CD4-positive, alpha-beta T cell (primary cell): Measurements from ENCODE around the gene OR2V1. TPM values are rescaled to one million over a fixed set of nuclear protein-coding genes. Genes with fewer than 3 reads are reported as not detected.
"Not testable (repeated sequence)": the region's sequence is repeated elsewhere in the genome, so short reads cannot be mapped to it uniquely, and the experiment has no call there.

Source experiments
- ATAC-seq: fragments of 200-7000 bp; cut with Tn5 transposase; one replicate; pipeline ENCODE4 v1.10.0; 2022; ENCODE audit warnings: mild to moderate bottlenecking; ENCODE audit not compliant: poor library complexity
- CTCF ChIA-PET: fragments of 350-600 bp; sonication (Branson Sonifier 250); formaldehyde crosslinking; loops from one replicate; lab custom pipeline; 2021; ENCODE audit warnings: antibody characterized with exemption, inconsistent platforms; lab: Charles Lee
- POLR2A ChIA-PET: fragments of 350-600 bp; sonication (Branson Sonifier 250); formaldehyde crosslinking; loops from one replicate; lab custom pipeline; 2021; ENCODE audit warnings: antibody characterized with exemption, inconsistent platforms; lab: Charles Lee
- DNase-seq, 14 experiments: peaks; one replicate each; pipeline ENCODE4 v3.0.0-alpha.2; 2013 to 2020; ENCODE audit warnings: mixed read lengths in 2 of 14
- H3K27ac ChIP-seq, 2 donors: one replicate each; pipeline versions ENCODE4 v1.5.1 to v1.7.0; 2013; ENCODE audit warnings: low read length in 2 of 2, low read depth in 1 of 2, mild to moderate bottlenecking in 1 of 2
- H3K27me3 ChIP-seq, 2 experiments: 1 replicate in 1 of 2; 2 replicates in 1 of 2; pipeline versions ENCODE4 v1.6.1 to v1.7.0; 2013; ENCODE audit warnings: low read length in 2 of 2, control low read depth in 1 of 2, mild to moderate bottlenecking in 1 of 2, moderate library complexity in 1 of 2; ENCODE audit not compliant: insufficient read depth in 2 of 2, control insufficient read depth in 1 of 2
- H3K36me3 ChIP-seq: one replicate; pipeline ENCODE4 v1.6.1; 2013; ENCODE audit warnings: low read length, control low read depth; ENCODE audit not compliant: insufficient read depth
- H3K4me1 ChIP-seq: one replicate; pipeline ENCODE4 v1.6.1; 2013; ENCODE audit warnings: low read length, control low read depth; ENCODE audit not compliant: insufficient read depth
- H3K4me3 ChIP-seq: one replicate; pipeline ENCODE4 v1.5.1; 2013; ENCODE audit warnings: mild to moderate bottlenecking, low read length, moderate library complexity
- H3K9me3 ChIP-seq, 2 experiments: 1 replicate in 1 of 2; 2 replicates in 1 of 2; pipeline versions ENCODE4 v1.6.1 to v1.7.0; 2013; ENCODE audit warnings: low read length in 2 of 2, mild to moderate bottlenecking in 2 of 2, control low read depth in 1 of 2, moderate library complexity in 1 of 2; ENCODE audit not compliant: control insufficient read depth in 1 of 2, insufficient read depth in 1 of 2
- H3K27ac Mint-ChIP-seq: one replicate; pipeline ENCODE4 v1.8.0; 2020; ENCODE audit warnings: mixed read lengths
- H3K27me3 Mint-ChIP-seq: one replicate; pipeline ENCODE4 v1.8.0; 2021; ENCODE audit warnings: mixed read lengths
- H3K36me3 Mint-ChIP-seq: one replicate; pipeline ENCODE4 v1.8.0; 2021; ENCODE audit warnings: low read depth, mixed read lengths
- H3K4me1 Mint-ChIP-seq: one replicate; pipeline ENCODE4 v1.8.0; 2021; ENCODE audit warnings: low read depth, mixed read lengths
- H3K4me3 Mint-ChIP-seq: one replicate; pipeline ENCODE4 v1.8.0; 2020; ENCODE audit warnings: mild to moderate bottlenecking, mixed read lengths
- H3K9me3 Mint-ChIP-seq: one replicate; pipeline ENCODE4 v1.8.0; 2020; ENCODE audit warnings: mixed read lengths
- CTCF ChIP-seq: fragments of 200-600 bp; IDR thresholded peaks from one replicate; pipeline ENCODE4 v1.8.0; 2022; ENCODE audit warnings: antibody characterized with exemption, mild to moderate bottlenecking
- intact Hi-C, 2 experiments: fragments of 100-400 bp; cut with DNase I in 1 of 2; cut with micrococcal nuclease in 1 of 2; formaldehyde crosslinking; loops; one replicate each; pipeline versions ENCODE4 v1.15.1 to v1.9.0; 2023 to 2025; cut with DNase I, micrococcal nuclease
- total RNA-seq, 174 experiments: library from RNA in 2 of 174; stranded (reverse) in 2 of 174; gene quantifications; one replicate each; pipeline ENCODE4 v1.2.3 and lab custom pipeline; 2021 to 2026

OR2V1 gene
- total RNA-seq, 2 experiments from 2014 or later = not detected

DNA sequence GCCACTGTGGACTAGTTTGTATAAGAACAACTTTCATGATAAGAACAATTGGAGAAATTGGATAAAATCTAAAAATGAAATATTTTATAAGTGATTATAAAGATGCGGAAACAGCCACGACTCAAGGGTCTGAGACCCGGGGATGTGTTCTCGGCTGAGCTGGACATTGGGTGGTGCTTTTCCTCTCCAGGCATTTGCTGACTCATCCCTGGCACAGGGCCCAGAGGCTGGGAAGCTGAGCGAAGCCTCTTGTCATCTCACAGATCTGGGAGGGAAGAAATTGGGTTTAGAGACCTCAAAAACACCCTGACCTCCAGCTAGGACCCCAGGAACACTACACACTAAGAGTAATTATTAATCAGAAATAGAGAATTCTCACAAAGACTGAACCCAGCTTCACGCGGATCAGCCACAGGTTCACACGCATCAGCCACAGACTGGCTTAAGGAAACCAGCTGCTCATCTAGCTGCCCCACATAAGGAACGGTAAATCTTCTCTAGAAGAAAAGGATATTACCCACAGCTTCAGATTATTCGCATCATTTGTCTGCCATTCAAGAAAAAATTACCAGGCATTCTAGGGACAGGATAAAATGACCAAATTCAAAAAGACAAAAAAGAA lies 2.8 kb upstream of the OR2V1 start:
- no peaks in the 10 kb centered on the region for H3K4me1 Mint-ChIP-seq
- no peak overlapping the region for H3K4me3 ChIP-seq
- peaks cover 47% of the 10 kb centered on the region for H3K27me3 Mint-ChIP-seq
- POLR2A ChIA-PET = no interaction called here
- H3K27ac ChIP-seq = no peak overlapping the region
- no peak for DNase-seq
- no peak overlapping the region for H3K4me3 Mint-ChIP-seq
- intact Hi-C loops = no loop called here
- H3K9me3 Mint-ChIP-seq = peaks cover 4% of the 10 kb centered on the region
- no peaks in the 10 kb centered on the region for H3K36me3 ChIP-seq
- CTCF ChIA-PET = no interaction called here
- no peak for ATAC-seq
- peaks cover 1 to 16% of the 10 kb centered on the region in 2 experiments for H3K27me3 ChIP-seq
- peaks cover 13 to 15% of the 10 kb centered on the region in 2 experiments for H3K9me3 ChIP-seq
- no peak for TF ChIP-seq CTCF
- H3K27ac Mint-ChIP-seq = no peak overlapping the region
- H3K4me1 ChIP-seq = no peaks in the 10 kb centered on the region
- H3K36me3 Mint-ChIP-seq = no peaks in the 10 kb centered on the region

GRCh38 chr5:181133083-181133482 lies 2.1 kb upstream of the OR2V1 start:
- peaks cover 51% of the 10 kb centered on the region for H3K27me3 Mint-ChIP-seq
- peaks cover 2% of the 10 kb centered on the region for H3K9me3 Mint-ChIP-seq
- H3K4me1 Mint-ChIP-seq = no peaks in the 10 kb centered on the region
- no peak for DNase-seq
- Histone ChIP-seq H3K27me3 (peaks cover 4 to 17% of the 10 kb centered on the region in 2 experiments), H3K4me1 (no peaks in the 10 kb centered on the region), H3K36me3 (no peaks in the 10 kb centered on the region), H3K27ac (no peak overlapping the region), H3K9me3 (peaks cover 6 to 9% of the 10 kb centered on the region in 2 experiments), H3K4me3 (no peak overlapping the region)
- no peak overlapping the region for H3K4me3 Mint-ChIP-seq
- no peak for ATAC-seq
- no peak for TF ChIP-seq CTCF
- ChIA-PET CTCF (no interaction called here), POLR2A (no interaction called here)
- H3K36me3 Mint-ChIP-seq = no peaks in the 10 kb centered on the region
- H3K27ac Mint-ChIP-seq = no peak overlapping the region
- intact Hi-C loops = no loop called here

DNA sequence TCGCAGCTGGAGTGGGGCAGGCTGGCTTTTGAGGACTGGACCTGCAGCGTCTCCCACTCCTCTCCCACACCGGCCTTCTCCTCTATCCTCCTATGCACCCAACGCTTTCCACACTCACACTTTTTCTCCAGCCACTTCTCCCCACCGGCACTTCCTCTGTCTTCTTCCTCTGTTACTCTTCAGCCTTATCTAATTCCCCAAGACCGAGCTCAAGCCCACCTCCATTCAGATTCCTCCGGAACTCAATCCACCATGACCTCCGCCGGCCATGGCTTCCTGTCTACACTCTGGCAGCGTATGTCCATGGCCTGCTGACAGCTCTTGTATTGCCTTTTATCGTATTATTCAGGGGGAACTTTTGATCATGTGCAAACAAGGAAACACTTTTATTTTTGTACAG lies 545 bp upstream of the OR2V1 start:
- no peak for TF ChIP-seq CTCF
- H3K4me1 Mint-ChIP-seq = no peaks in the 10 kb centered on the region
- Histone ChIP-seq H3K4me3 (no peak overlapping the region), H3K36me3 (no peaks in the 10 kb centered on the region), H3K27ac (no peak overlapping the region), H3K27me3 (peaks cover 12 to 33% of the 10 kb centered on the region in 2 experiments), H3K9me3 (peaks cover 5 to 7% of the 10 kb centered on the region in 2 experiments), H3K4me1 (no peaks in the 10 kb centered on the region)
- intact Hi-C loops = no loop called here
- H3K27ac Mint-ChIP-seq = no peak overlapping the region
- H3K4me3 Mint-ChIP-seq = no peak overlapping the region
- ATAC-seq = no peak
- DNase-seq = no peak
- peaks cover 67% of the 10 kb centered on the region for H3K27me3 Mint-ChIP-seq
- no peaks in the 10 kb centered on the region for H3K36me3 Mint-ChIP-seq
- ChIA-PET CTCF (no interaction called here), POLR2A (no interaction called here)
- peaks cover 2% of the 10 kb centered on the region for H3K9me3 Mint-ChIP-seq

DNA sequence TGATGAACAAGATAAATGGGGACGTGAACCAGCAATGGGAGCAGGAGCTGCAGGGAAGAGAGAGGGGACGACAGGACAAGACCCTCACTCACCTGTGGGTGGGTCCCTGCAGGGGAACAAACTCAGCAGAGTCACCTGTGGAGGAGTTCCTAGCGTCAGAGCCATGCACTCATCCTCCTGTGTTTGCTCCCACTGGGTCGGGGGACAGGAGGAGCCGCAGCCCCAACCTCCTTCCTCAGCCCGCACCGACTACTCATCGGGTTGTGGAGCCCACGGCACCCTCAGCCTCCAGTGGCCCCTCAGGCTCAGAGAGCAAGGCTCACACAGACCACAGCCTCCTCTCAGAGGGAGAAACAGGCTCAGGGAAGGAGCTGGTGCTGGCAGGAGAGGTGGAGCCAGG lies 888 bp downstream of the OR2V1 start:
- H3K4me3 ChIP-seq, H3K9me3 Mint-ChIP-seq, H3K4me3 Mint-ChIP-seq, DNase-seq, H3K36me3 Mint-ChIP-seq, H3K27ac ChIP-seq, H3K27ac Mint-ChIP-seq, H3K36me3 ChIP-seq, intact Hi-C loops, ATAC-seq, H3K4me1 Mint-ChIP-seq, H3K4me1 ChIP-seq, POLR2A ChIA-PET, H3K9me3 ChIP-seq, CTCF ChIA-PET: not testable (repeated sequence)
- peaks cover 12 to 33% of the 10 kb centered on the region in 2 experiments for H3K27me3 ChIP-seq
- H3K27me3 Mint-ChIP-seq = peaks cover 73% of the 10 kb centered on the region
